ENCODE data around the gene EHD2.

EHD2 gene

DNA sequence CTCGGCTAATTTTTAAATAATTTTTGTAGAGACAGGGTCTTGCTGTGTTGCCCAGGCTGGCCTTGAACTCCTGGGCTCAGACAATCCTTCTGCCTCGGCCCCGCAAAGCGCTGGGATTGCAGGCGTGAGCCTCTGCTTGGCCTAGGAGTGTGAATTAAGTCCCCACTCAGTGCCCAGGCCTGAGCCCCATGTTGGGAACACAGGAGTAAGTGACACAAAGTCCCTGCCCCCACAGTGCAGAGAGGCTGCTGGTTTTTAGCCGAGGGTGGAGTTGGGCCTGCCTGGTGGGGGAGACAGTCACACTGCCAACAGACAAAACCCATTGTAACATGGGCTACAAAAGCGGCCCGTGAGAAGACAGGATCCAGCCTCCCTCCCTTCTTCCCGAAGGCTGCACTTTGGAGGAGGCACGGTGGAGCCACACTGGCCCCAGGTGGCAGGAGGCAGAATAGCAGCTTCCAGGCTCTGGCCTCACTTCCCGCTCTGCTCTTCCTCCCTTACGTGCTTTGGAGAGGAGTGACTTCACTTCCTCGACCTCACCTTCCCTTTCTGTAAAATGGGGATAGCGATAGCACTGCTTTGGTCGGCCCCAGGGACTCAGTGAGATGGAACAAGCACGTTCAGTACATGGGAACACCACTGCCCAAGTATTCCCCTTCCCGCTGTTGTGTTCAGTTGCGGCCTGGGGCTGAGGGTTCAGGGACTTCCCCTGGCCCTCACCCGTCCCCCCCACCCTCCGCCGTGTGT is 15.2 kb upstream of the EHD2 start:
- TF ChIP-seq REST (IDR thresholded peaks at IDR 0.05; ENCODE audit: low read depth) (no peak), RAD21 (IDR thresholded peaks at IDR 0.05; ENCODE audit: low read depth) (peak; percentile 96), EGR1 (IDR thresholded peaks at IDR 0.05) (no peak), TEAD4 (IDR thresholded peaks at IDR 0.05) (no peak)
- TF ChIP-seq, protein P1, sequence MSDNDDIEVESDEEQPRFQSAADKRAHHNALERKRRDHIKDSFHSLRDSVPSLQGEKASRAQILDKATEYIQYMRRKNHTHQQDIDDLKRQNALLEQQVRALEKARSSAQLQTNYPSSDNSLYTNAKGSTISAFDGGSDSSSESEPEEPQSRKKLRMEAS (IDR thresholded peaks at IDR 0.05) = no peak

- TF ChIP-seq NFIC (IDR thresholded peaks at IDR 0.05) (no peak), CREB1 (IDR thresholded peaks at IDR 0.05; ENCODE audit: low read depth) (no peak), ZBTB7A (IDR thresholded peaks at IDR 0.05; ENCODE audit: low read depth) (no peak), TCF12 (IDR thresholded peaks at IDR 0.05; ENCODE audit: low read depth) (no peak), RAD21 (IDR thresholded peaks at IDR 0.05; ENCODE audit: low read depth) (no peak), EGR1 (IDR thresholded peaks at IDR 0.05) (no peak), FOXM1 (IDR thresholded peaks at IDR 0.05; ENCODE audit: borderline replicate concordance, low read depth) (no peak)
- TF ChIP-seq, protein P1 (IDR thresholded peaks at IDR 0.05) = no peak
These were observed 14.4 kb upstream of the EHD2 start for GRCh38 chr19:47698631-47699359.

DNA sequence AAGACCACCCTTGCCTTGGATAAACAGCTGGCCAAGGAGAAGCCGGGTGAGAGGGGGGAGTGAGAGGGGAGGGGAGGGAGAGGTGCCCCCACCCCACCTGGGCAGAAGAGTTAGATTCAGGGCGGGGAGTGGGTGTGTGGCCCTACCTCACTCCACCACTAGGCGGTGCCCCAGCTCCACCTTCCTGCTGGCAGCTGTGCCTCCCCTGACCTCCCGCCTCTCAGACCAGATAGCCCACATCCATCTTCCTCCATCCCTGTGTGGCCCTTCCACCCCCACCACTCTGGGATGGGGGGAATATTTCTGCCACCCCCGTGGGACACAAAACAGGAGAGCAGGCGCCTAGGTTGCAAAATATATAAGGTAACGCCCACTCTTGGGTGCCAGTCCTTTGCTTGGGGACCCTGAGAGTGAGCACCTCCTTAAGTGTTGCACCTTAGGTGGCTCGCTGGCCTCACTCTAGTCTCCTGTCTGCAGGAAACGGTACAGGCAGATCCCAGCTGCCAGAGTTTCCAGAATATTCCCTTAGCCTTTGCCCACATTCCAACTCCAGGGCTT is 13.8 kb upstream of the EHD2 start:
- TF ChIP-seq USF1 (IDR thresholded peaks at IDR 0.05) (no peak), TCF12 (IDR thresholded peaks at IDR 0.05; ENCODE audit: low read depth) (no peak), CEBPB (IDR thresholded peaks at IDR 0.05) (no peak), ZBTB7A (IDR thresholded peaks at IDR 0.05; ENCODE audit: low read depth) (0 out of 2 replicates have a peak, but pooled peaks have one; percentile 26), TEAD4 (IDR thresholded peaks at IDR 0.05) (no peak), YY1 (IDR thresholded peaks at IDR 0.05; ENCODE audit: low read depth) (0 out of 2 replicates have a peak, but pooled peaks have one; percentile 15), TAF1 (IDR thresholded peaks at IDR 0.05; ENCODE audit: low read depth) (no peak), REST (IDR thresholded peaks at IDR 0.05; ENCODE audit: low read depth) (no peak), RAD21 (IDR thresholded peaks at IDR 0.05; ENCODE audit: low read depth) (peak; percentile 58), NFIC (IDR thresholded peaks at IDR 0.05) (no peak), EGR1 (IDR thresholded peaks at IDR 0.05) (no peak)

DNA sequence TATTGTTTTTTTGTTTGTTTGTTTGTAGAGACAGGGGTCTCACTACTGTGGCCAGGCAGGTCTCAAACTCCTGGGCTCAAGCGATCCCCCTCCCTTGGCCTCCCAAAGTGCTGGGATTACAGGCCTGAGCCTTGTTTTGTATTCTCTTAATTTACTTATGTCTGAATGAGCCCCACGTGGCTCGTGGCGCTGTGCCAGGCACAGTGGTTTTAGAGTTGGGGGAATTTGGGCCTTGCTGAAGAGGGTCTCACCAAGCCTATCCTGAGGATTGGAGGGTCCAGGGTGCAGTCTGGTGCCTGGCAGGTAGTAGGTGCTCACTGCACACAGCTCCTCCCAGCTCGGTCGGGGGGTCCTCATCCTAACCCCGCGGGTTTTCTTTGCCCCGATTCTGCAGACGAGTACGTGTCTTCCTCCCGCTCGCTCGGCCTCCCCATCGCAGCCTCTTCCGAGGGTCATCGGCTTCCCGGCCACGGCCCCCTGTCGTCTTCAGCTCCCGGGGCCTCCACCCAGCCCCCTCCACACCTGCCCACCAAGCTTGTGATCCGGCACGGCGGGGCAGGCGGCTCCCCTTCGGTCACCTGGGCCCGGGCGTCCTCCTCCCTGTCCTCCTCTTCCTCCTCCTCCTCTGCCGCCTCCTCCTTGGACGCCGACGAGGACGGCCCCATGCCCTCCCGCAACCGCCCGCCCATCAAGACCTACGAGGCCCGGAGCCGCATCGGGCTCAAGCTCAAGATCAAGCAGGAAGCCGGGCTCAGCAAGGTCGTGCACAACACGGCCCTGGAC is 12.1 kb upstream of the EHD2 start:
- TF ChIP-seq TCF12 (IDR thresholded peaks at IDR 0.05; ENCODE audit: low read depth) = no peak
- TF ChIP-seq EGR1 (IDR thresholded peaks at IDR 0.05) = no peak
- no peak for TF ChIP-seq USF1 (IDR thresholded peaks at IDR 0.05)
- TF ChIP-seq, protein P1 (IDR thresholded peaks at IDR 0.05) = no peak
- no peak for TF ChIP-seq TEAD4 (IDR thresholded peaks at IDR 0.05)
- no peak for TF ChIP-seq NFIC (IDR thresholded peaks at IDR 0.05)
- TF ChIP-seq RAD21 (IDR thresholded peaks at IDR 0.05; ENCODE audit: low read depth) = no peak
- no peak for TF ChIP-seq CREB1 (IDR thresholded peaks at IDR 0.05; ENCODE audit: low read depth)

All from Ishikawa (cell line).